ENCODE data around the gene PKN1.

- TF ChIP-seq CTCF (conservative IDR thresholded peaks at IDR 0.05; ENCODE audit: low read depth, low read length), result no peak
- TF ChIP-seq BHLHE40 (IDR thresholded peaks at IDR 0.05; ENCODE audit: low read depth, low read length), result no peak
- no peak for TF ChIP-seq POLR2A (IDR thresholded peaks at IDR 0.05; ENCODE audit: low read depth, low read length)
- TF ChIP-seq CEBPB (IDR thresholded peaks at IDR 0.05; ENCODE audit: low read depth, low read length), result no peak
Measured at GRCh38 chr19:14385492-14385891, 47.6 kb upstream of the PKN1 start.

Measured in IMR-90 (cell line).